Measurements from ENCODE around the gene ZNF586. TPM values are rescaled to one million over a fixed set of nuclear protein-coding genes. Genes with fewer than 3 reads are reported as not detected.

ZNF586 gene
- 18.4 and 18.5 TPM in 2 replicates for total RNA-seq

- intact Hi-C loops (cut with micrococcal nuclease) = loop anchor here (1.0 to 2.0 kb wide), 14 partner anchors 23 to 380 kb away; partner anchors contain the start of genes ZNF154, ZNF17, ZNF211 and ZNF416
These were observed at the start of gene ZNF586 for GRCh38 chr19:57769345-57770131. Gene ZNF586 (plus strand): TSS chr19:57769676. CDS start chr19:57769843, 167 bp downstream.

GRCh38 chr19:57719901-57720519, 49.5 kb upstream of the ZNF586 start:
- intact Hi-C loops (cut with micrococcal nuclease) = no loop called here

GRCh38 chr19:57720878-57721277, 48.6 kb upstream of the ZNF586 start:
- intact Hi-C loops (cut with micrococcal nuclease) = no loop called here

- intact Hi-C loops (cut with micrococcal nuclease) = loop anchor here (1.0 to 5.0 kb wide), 2 partner anchors 417 to 636 kb away; no protein-coding TSS in a partner anchor
These were observed 31.2 kb upstream of the ZNF586 start for GRCh38 chr19:57738320-57738719.

- intact Hi-C loops (cut with micrococcal nuclease) = loop anchor here (1.0 to 5.0 kb wide), 2 partner anchors 417 to 636 kb away; no protein-coding TSS in a partner anchor
These were observed 30.7 kb upstream of the ZNF586 start for GRCh38 chr19:57738770-57739169.

GRCh38 chr19:57746580-57747471, 22.6 kb upstream of the ZNF586 start, which contains the start of gene ZNF776:
Gene ZNF776 (plus strand): TSS chr19:57746815. CDS start chr19:57747059, 244 bp downstream.
- intact Hi-C loops (cut with micrococcal nuclease) = loop anchor here (1.0 to 5.0 kb wide), 27 partner anchors 20 to 704 kb away; partner anchors contain the start of genes TRAPPC2B, ZIK1, ZNF132 and ZNF134

GRCh38 chr19:57747472-57747807, 22.0 kb upstream of the ZNF586 start:
- intact Hi-C loops (cut with micrococcal nuclease) = loop anchor here (1.0 to 5.0 kb wide), 3 partner anchors 101 to 556 kb away; partner anchors contain the start of genes ZNF264, ZNF587 and ZNF606

- intact Hi-C loops (cut with micrococcal nuclease) = loop anchor here (5.0 kb wide), 1 partner anchor 254 kb away; the partner anchor contains the start of gene ZNF606
These were observed 21.4 kb upstream of the ZNF586 start for GRCh38 chr19:57748029-57748428.

GRCh38 chr19:57754091-57754673, 15.3 kb upstream of the ZNF586 start:
- intact Hi-C loops (cut with micrococcal nuclease) = no loop called here

- intact Hi-C loops (cut with micrococcal nuclease) = no loop called here
These were observed 14.4 kb upstream of the ZNF586 start for GRCh38 chr19:57755031-57755430.

GRCh38 chr19:57757941-57758340, 11.5 kb upstream of the ZNF586 start:
- intact Hi-C loops (cut with micrococcal nuclease) = no loop called here

- intact Hi-C loops (cut with micrococcal nuclease) = no loop called here
These were observed 10.4 kb upstream of the ZNF586 start for GRCh38 chr19:57759096-57759495.

- intact Hi-C loops (cut with micrococcal nuclease) = no loop called here
These were observed 1.9 kb downstream of the ZNF586 start for GRCh38 chr19:57771417-57771816.

- intact Hi-C loops (cut with micrococcal nuclease) = no loop called here
These were observed 4.0 kb downstream of the ZNF586 start for GRCh38 chr19:57773488-57773887.

GRCh38 chr19:57776764-57777296, 7.4 kb downstream of the ZNF586 start:
- intact Hi-C loops (cut with micrococcal nuclease) = no loop called here

- intact Hi-C loops (cut with micrococcal nuclease) = no loop called here
These were observed 8.9 kb downstream of the ZNF586 start for GRCh38 chr19:57778336-57778735.

- intact Hi-C loops (cut with micrococcal nuclease) = no loop called here
These were observed 9.9 kb downstream of the ZNF586 start for GRCh38 chr19:57779220-57779845.

- intact Hi-C loops (cut with micrococcal nuclease) = no loop called here
These were observed 16.8 kb downstream of the ZNF586 start for GRCh38 chr19:57786286-57786685.

- intact Hi-C loops (cut with micrococcal nuclease) = no loop called here
These were observed 17.4 kb downstream of the ZNF586 start for GRCh38 chr19:57786906-57787305.

GRCh38 chr19:57788114-57788692, 18.7 kb downstream of the ZNF586 start:
- intact Hi-C loops (cut with micrococcal nuclease) = no loop called here

Measured in T-helper 1 cell treated with Interleukin-12 subunit alpha and Interleukin-12 subunit beta and Interleukin-4 antibody, amounts not matched to agents 30 ng/mL and 1 ng/mL, for 36 hours (primary cell).